GM21390 (cell line): Measurements from ENCODE around the gene LRRC51.
"Not testable (repeated sequence)": the region's sequence is repeated elsewhere in the genome, so short reads cannot be mapped to it uniquely, and the experiment has no call there.

ENCODE experiments used
- ATAC-seq: cut with Tn5 transposase; IDR thresholded peaks from one replicate; pipeline ENCODE4 v1.9.1; 2021; ENCODE audit not compliant: unreplicated experiment

The LRRC51 gene

DNA sequence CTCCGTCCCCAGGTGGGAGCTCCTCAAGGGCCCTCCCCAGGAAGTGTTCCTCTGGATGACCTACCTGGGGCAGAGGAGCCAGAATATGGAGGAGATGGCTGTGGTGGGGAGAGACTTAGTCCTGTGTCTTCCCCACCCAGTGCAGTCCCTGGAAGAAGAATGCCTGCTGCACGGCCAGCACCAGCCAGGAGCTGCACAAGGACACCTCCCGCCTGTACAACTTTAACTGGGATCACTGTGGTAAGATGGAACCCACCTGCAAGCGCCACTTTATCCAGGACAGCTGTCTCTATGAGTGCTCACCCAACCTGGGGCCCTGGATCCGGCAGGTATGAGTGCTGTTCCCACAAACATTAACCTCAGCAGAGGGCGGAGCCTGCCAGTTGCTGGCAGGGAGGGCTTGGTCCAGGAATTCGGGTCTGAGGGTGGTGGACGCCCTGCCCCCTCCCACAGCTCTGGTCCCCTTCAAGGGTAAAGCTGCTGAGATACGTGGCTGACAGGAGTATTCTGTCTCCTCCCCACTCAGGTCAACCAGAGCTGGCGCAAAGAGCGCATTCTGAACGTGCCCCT lies 58.3 kb downstream of the LRRC51 start:
- no peak for ATAC-seq

- ATAC-seq, result no peak
These were observed 58.9 kb downstream of the LRRC51 start for GRCh38 chr11:72139500-72139899.

GRCh38 chr11:72140661-72141060 lies 60.0 kb downstream of the LRRC51 start:
- no peak for ATAC-seq

DNA sequence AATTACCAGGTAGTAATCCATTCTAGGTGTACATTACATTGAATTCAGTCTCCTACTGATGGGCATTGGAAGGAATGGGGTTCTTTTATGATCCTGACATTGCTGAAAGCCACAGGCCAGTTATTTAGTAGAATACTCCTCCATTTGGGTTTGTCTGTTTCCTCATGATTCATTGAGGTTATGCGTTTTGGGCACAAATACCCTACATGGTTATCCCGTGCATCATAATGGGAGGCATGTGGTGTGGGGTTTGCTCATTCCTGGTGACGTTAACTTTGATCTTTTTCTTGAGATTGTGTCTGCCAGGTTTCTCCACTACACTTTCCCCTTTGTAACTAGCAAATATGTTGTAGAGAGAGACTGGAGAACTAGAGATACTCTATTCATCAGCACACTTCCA lies 60.4 kb downstream of the LRRC51 start:
- no peak for ATAC-seq

DNA sequence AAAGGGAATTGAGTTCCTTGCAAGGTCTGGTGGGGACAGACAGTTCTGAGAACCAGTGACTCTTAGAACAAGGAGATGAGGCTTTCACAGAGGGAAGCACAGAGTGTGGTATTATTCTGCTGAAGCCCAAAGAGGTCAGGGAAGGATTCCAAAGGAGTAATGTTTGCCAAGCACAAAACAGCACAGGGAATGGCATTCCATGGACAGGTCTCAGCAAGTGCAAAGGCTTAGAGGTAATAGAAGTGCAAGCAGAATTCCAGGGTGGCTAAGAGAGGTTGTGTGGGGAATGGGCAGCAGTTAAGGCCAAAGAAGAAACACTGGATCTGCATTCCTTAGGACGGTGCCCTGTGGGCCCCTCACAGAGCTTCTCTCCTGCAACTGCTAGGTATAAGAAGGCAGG lies 61.4 kb downstream of the LRRC51 start:
- ATAC-seq, result not testable (repeated sequence)

DNA sequence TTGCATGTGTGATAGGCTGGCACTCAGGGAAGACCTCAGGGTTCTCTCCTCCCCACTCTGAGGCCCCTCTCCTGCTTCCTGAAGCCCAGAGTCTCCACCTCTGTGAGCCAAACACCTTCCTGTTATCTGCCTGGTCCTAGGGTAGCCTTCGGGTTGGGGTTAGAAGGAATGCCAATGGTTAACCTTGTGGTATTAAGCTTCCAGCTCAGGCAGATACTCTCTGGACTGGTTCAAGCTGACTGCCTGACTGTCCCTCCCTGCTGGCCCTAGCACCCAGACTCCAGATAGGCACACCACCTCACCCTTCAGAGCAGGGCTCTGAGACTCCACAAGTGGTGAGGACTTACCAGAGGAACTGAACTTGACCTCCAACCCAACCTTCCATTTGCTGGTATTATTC lies 61.9 kb downstream of the LRRC51 start:
- ATAC-seq, result not testable (repeated sequence)

DNA sequence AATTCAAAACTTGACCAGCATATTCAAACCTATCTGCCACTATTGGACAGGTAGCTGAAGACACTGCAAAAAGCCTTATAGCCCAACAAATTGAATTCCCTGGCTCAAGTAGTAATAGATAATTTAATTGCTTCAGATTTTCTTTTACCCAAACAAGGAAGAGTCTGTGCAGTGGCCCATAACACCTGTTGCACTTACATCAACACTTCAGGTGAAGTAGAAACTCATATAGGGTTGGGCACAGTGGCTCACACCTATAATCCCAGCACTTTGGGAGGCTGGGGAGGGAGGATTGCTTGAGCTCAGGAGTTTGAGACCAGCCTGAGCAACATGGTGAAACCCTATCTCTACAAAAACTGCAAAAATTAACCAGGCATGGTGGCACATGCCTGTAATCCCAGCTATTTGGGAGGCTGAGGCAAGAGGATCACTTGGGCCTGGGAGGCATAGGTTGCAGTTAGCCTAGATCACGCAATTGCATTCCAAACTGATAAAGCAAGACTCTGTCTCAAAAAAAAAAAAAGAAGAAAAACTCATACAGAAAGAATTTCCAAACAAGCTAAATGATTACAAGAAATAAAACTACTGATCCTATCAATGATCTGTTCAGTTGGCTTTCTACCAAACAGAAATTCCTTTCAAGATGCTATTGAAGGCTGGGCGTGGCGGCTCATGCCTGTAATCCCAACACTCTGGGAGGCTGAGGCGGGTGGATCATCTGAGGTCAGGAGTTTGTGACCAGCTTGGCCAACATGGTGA lies 64.3 kb downstream of the LRRC51 start:
- ATAC-seq, result no peak
